Thymus (tissue), 11 donors: ENCODE data around the gene TM7SF3. TPM values are rescaled to one million over a fixed set of nuclear protein-coding genes. Genes with fewer than 3 reads are reported as not detected.

Experiments
- DNase-seq, 9 donors: peaks; one replicate each; pipeline ENCODE4 v3.0.0-alpha.2; 2013; ENCODE audit warnings: low spot score in 9 of 9, low read depth in 6 of 9, missing footprints in 1 of 9
- H3K27ac ChIP-seq, 2 donors: one replicate each; pipeline ENCODE4 v1.5.1; 2013; ENCODE audit warnings: control low read depth in 1 of 2, low read depth in 1 of 2, low read length in 1 of 2, mild to moderate bottlenecking in 1 of 2, moderate library complexity in 1 of 2
- H3K27me3 ChIP-seq, 2 donors: one replicate each; pipeline ENCODE4 v1.5.1; 2013; ENCODE audit warnings: low read length in 1 of 2; ENCODE audit not compliant: control insufficient read depth in 2 of 2, insufficient read depth in 1 of 2
- H3K36me3 ChIP-seq, 2 donors: one replicate each; pipeline ENCODE4 v1.5.1; 2013; ENCODE audit warnings: low read length in 1 of 2, mild to moderate bottlenecking in 1 of 2, moderate library complexity in 1 of 2; ENCODE audit not compliant: control insufficient read depth in 2 of 2, insufficient read depth in 2 of 2
- H3K4me1 ChIP-seq, 2 donors: one replicate each; pipeline ENCODE4 v1.5.1; 2013; ENCODE audit warnings: low read length in 2 of 2; ENCODE audit not compliant: control insufficient read depth in 2 of 2, insufficient read depth in 2 of 2
- H3K4me3 ChIP-seq, 2 donors: one replicate each; pipeline ENCODE4 v1.5.1; 2013; ENCODE audit warnings: low read length in 2 of 2, control low read depth in 1 of 2, mild to moderate bottlenecking in 1 of 2
- H3K9me3 ChIP-seq, 2 donors: one replicate each; pipeline ENCODE4 v1.5.1; 2013; ENCODE audit warnings: low read length in 1 of 2, mild to moderate bottlenecking in 1 of 2; ENCODE audit not compliant: control insufficient read depth in 2 of 2, insufficient read depth in 1 of 2
- WGBS: extraction: QIAGEN DNeasy Blood & Tissue Kit; methylation state at CpG from one replicate; pipeline ENCODE4 v1.1.7; 2013; 5-methylcytosine and 5-hydroxymethylcytosine counted together
- polyA plus RNA-seq: library from polyadenylated mRNA; stranded (reverse); fragments of 200-250 nt; gene quantifications from one replicate; pipeline ENCODE4 v1.2.3, GENCODE V29; 2013
- total RNA-seq: library from RNA; stranded (reverse); fragments of 120-200 nt; gene quantifications from one replicate; pipeline ENCODE4 v1.2.4, GENCODE V29; 2013
- donor health status: healthy.

The TM7SF3 gene
- total and polyA plus RNA-seq, 2 donors = 38.0 to 67.0 TPM

GRCh38 chr12:26995706-26996105, 18.5 kb downstream of the TM7SF3 start:
- Histone ChIP-seq H3K27me3 (no peaks in the 10 kb centered on the region), H3K27ac (no peak overlapping the region), H3K4me1 (no peaks in the 10 kb centered on the region), H3K36me3 (peaks cover 30 to 68% of the 10 kb centered on the region in 2 donors), H3K9me3 (no peaks in the 10 kb centered on the region), H3K4me3 (no peak overlapping the region)
- WGBS = 98% methylated on average over 2 of the region's 2 CpGs
- no peak for DNase-seq

- 96% methylated on average over 1 of the region's 1 CpG for WGBS
- Histone ChIP-seq H3K4me1 (no peaks in the 10 kb centered on the region), H3K36me3 (peaks cover 26 to 73% of the 10 kb centered on the region in 2 donors), H3K4me3 (no peak overlapping the region), H3K27ac (no peak overlapping the region), H3K9me3 (no peaks in the 10 kb centered on the region), H3K27me3 (no peaks in the 10 kb centered on the region)
- no peak for DNase-seq
These were observed 20.1 kb downstream of the TM7SF3 start for GRCh38 chr12:26994109-26994508.

- Histone ChIP-seq H3K36me3 (peaks cover 28 to 72% of the 10 kb centered on the region in 2 donors), H3K4me3 (no peak overlapping the region), H3K27ac (no peak overlapping the region), H3K4me1 (no peaks in the 10 kb centered on the region), H3K27me3 (no peaks in the 10 kb centered on the region), H3K9me3 (no peaks in the 10 kb centered on the region)
- no peak for DNase-seq
- 98% methylated on average over 4 of the region's 4 CpGs for WGBS
These were observed 22.4 kb downstream of the TM7SF3 start for GRCh38 chr12:26991826-26992225.

DNA sequence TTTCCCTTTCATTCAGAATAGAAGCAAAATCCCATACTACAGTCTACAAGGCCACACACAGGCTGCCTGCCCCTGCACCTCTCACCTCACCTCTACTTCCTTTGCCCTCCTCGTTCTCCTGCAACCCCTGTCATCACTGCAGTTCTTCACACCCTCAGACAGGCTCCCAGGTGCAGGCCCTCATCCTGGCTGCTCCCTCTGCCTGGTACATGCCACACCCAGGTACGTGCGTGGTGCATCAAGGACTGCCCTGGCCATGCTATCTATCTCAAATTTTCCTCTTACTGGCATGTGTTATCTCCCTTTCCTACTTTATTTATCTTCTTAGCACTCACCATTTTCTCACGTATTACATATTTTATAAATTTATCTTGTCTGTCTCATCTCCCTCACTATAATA, 24.3 kb downstream of the TM7SF3 start:
- WGBS = 81% methylated on average over 4 of the region's 4 CpGs
- DNase-seq = no peak
- Histone ChIP-seq H3K4me3 (no peak overlapping the region), H3K27me3 (no peaks in the 10 kb centered on the region), H3K4me1 (no peaks in the 10 kb centered on the region), H3K9me3 (no peaks in the 10 kb centered on the region), H3K36me3 (peaks cover 26 to 68% of the 10 kb centered on the region in 2 donors), H3K27ac (no peak overlapping the region)

- no peak for DNase-seq
- Histone ChIP-seq H3K36me3 (peaks cover 22 to 66% of the 10 kb centered on the region in 2 donors), H3K27ac (no peak overlapping the region), H3K4me3 (no peak overlapping the region), H3K9me3 (no peaks in the 10 kb centered on the region), H3K4me1 (no peaks in the 10 kb centered on the region), H3K27me3 (no peaks in the 10 kb centered on the region)
- WGBS = 97% methylated on average over 4 of the region's 4 CpGs
These were observed 25.5 kb downstream of the TM7SF3 start for GRCh38 chr12:26988703-26989102.

DNA sequence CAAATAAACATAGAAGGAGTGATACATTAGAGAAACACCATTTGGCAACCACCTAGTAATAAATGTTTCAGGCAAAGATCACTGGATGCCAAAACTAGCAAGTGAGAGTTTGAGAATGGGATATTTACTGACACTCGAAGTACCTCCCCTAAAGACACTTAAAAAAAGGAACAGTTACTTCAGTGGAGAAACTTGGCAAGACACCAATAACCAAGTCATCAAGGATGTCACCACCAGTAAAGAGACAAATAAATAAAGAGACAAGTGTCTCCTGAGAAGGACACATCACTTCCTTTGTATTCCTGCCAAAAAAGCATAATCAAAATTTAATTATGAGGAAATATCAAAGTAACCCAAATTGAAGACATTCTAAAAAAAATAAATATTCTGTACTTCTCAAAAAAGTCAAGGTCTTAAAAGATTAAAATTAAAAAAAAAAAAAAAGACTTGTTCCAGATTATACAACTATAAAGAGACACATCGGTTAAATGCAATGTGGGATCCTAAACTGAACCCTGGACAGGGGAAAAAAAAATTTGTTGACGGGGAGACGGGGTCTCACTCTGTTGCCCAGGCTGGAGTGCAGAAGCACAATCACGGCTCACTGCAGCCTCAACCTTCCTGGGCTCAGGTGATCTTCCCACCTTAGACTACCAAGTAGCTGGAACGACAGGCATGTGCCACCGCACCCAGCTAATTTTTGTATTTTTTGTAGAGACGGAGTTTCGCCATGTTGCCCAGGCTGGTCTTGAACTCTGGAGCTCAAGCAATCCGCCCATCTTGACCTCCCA, 26.4 kb downstream of the TM7SF3 start:
- Histone ChIP-seq H3K27me3 (no peaks in the 10 kb centered on the region), H3K9me3 (no peaks in the 10 kb centered on the region), H3K4me3 (no peak overlapping the region), H3K36me3 (peaks cover 17 to 65% of the 10 kb centered on the region in 2 donors), H3K4me1 (no peaks in the 10 kb centered on the region), H3K27ac (no peak overlapping the region)
- DNase-seq = no peak
- WGBS = 89% methylated on average over 10 of the region's 10 CpGs

GRCh38 chr12:26982866-26983265, 31.3 kb downstream of the TM7SF3 start:
- no peaks in the 10 kb centered on the region for H3K9me3 ChIP-seq
- no peaks in the 10 kb centered on the region for H3K4me1 ChIP-seq
- H3K27me3 ChIP-seq = no peaks in the 10 kb centered on the region
- H3K36me3 ChIP-seq = peaks cover 23 to 69% of the 10 kb centered on the region in 2 donors
- H3K4me3 ChIP-seq = no peak overlapping the region
- 96% methylated on average over 2 of the region's 2 CpGs for WGBS
- no peak overlapping the region for H3K27ac ChIP-seq
- no peak for DNase-seq

- no peak for DNase-seq
- H3K4me3 ChIP-seq = no peak overlapping the region
- H3K27ac ChIP-seq = no peak overlapping the region
- H3K4me1 ChIP-seq = no peaks in the 10 kb centered on the region
- no peaks in the 10 kb centered on the region for H3K9me3 ChIP-seq
- peaks cover 31 to 69% of the 10 kb centered on the region in 2 donors for H3K36me3 ChIP-seq
- WGBS = 98% methylated on average over 11 of the region's 11 CpGs
- H3K27me3 ChIP-seq = no peaks in the 10 kb centered on the region
These were observed 34.5 kb downstream of the TM7SF3 start for GRCh38 chr12:26979733-26980132.

DNA sequence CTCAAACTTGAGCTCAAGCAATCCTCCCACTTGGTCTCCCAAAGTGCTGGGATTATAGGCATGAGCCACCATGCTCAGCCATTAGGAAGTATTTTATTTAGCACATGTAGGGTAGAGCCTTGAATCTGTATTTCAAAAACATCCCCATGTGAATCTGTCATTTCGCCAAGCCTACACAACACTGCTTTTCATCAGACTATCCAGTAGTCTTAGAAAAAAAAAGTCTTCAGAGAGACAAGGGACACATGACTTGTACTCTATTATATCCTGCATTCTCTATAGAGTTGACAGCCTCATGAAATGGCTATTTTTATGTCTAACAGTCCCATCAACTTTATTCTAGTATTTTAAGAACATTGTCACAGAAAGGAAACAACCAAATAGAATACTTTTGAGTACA, 35.4 kb downstream of the TM7SF3 start:
- no peaks in the 10 kb centered on the region for H3K27me3 ChIP-seq
- H3K4me1 ChIP-seq = no peaks in the 10 kb centered on the region
- peaks cover 33 to 72% of the 10 kb centered on the region in 2 donors for H3K36me3 ChIP-seq
- no peak overlapping the region for H3K4me3 ChIP-seq
- DNase-seq = no peak
- H3K27ac ChIP-seq = no peak overlapping the region
- WGBS = 97% methylated on average over 1 of the region's 1 CpG
- no peaks in the 10 kb centered on the region for H3K9me3 ChIP-seq
